Activated T-cell treated with anti-CD3 and anti-CD28 coated beads, Interleukin-2, amount 50 U/mL, for 72 hours (primary cell): ENCODE measurements around the gene SMOC2. TPM values are rescaled to one million over a fixed set of nuclear protein-coding genes. Genes with fewer than 3 reads are reported as not detected.

Experiments
- ATAC-seq, 2 donors: fragments of 150-1000 bp; cut with Tn5 transposase; replicated peaks in 1 of 2; 2 replicates each; pipeline ENCODE4 v1.10.0; 2021; ENCODE audit warnings: moderate library complexity in 2 of 2, mild to moderate bottlenecking in 1 of 2
- DNase-seq, 2 donors: peaks; one replicate each; pipeline ENCODE4 v3.0.0; 2021 to 2022; ENCODE audit warnings: mixed read lengths in 1 of 2
- H3K27ac Mint-ChIP-seq: one replicate; pipeline ENCODE4 v1.8.0; 2022; ENCODE audit warnings: mild to moderate bottlenecking, moderate library complexity, mixed read lengths
- H3K27me3 Mint-ChIP-seq: one replicate; pipeline ENCODE4 v1.8.0; 2022; ENCODE audit warnings: low read depth, mixed read lengths
- H3K36me3 Mint-ChIP-seq, 2 donors: one replicate each; pipeline ENCODE4 v1.8.0; 2022; ENCODE audit warnings: mixed read lengths in 2 of 2, mild to moderate bottlenecking in 1 of 2; ENCODE audit not compliant: insufficient read depth in 2 of 2
- H3K4me1 Mint-ChIP-seq: one replicate; pipeline ENCODE4 v1.8.0; 2022; ENCODE audit warnings: low read depth, mixed read lengths
- H3K4me3 Mint-ChIP-seq, 2 donors: one replicate each; pipeline ENCODE4 v1.8.0; 2022; ENCODE audit warnings: mild to moderate bottlenecking in 2 of 2, mixed read lengths in 2 of 2, moderate library complexity in 2 of 2
- H3K9me3 Mint-ChIP-seq, 2 donors: one replicate each; pipeline ENCODE4 v1.8.0; 2022; ENCODE audit warnings: mixed read lengths in 2 of 2
- total RNA-seq, 2 donors: library from RNA; stranded (reverse); gene quantifications; one replicate each; pipeline ENCODE4 v1.2.3, GENCODE V29; 2022

SMOC2 gene
- total RNA-seq, 2 donors from 2014 or later: not detected

DNA sequence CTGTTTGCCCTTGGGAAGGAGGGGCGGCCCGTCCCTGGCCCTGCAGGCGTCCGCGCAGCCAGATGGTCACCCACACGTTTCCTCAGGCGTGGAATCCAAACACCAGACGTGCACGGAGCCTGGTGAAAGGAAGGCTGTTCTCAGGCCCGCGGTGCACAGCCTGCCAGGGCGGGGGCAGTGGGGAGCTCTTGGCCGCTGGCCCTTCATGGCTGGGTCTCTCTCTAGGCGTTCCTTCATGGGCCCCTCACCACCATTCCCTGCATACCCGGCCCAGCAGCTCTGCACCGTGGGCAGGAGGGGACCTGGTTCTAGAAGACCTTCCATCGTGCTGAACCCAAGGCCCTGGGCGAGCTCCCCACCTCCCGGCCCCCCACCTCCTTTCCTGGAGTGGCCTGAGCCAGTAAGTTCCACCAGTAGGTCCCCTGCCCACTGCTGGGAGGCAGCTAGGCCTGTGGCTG lies 30.4 kb upstream of the SMOC2 start:
- Mint-ChIP-seq H3K4me3 (no peak overlapping the region), H3K27ac (no peak overlapping the region), H3K36me3 (no peaks in the 10 kb centered on the region), H3K4me1 (no peaks in the 10 kb centered on the region), H3K27me3 (peaks cover 6% of the 10 kb centered on the region), H3K9me3 (no peaks in the 10 kb centered on the region)
- DNase-seq (no peak), ATAC-seq (no peak)

DNA sequence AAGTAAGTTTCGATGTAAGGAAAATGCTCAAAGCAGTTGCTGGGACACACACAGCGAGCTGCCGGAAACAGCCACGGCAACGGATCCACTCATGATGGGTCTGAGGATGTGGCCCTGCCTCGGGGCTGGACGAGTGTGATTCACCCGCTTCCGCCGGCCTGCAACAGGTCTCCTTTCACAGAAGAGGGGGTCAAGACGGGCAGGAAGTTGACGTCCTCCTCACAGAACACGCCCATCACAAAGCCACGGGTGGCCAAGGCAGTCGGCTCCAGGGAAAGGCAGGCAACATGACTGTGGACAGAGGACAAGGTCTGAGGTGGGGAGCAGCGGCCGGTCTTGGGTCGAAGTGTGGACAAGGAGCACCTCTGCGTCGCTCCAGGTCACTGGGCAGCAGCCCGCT lies 29.9 kb upstream of the SMOC2 start:
- Mint-ChIP-seq H3K4me1 (no peaks in the 10 kb centered on the region), H3K27me3 (peaks cover 6% of the 10 kb centered on the region), H3K9me3 (no peaks in the 10 kb centered on the region), H3K27ac (no peak overlapping the region), H3K4me3 (no peak overlapping the region), H3K36me3 (no peaks in the 10 kb centered on the region)
- no peak for DNase-seq
- no peak for ATAC-seq

DNA sequence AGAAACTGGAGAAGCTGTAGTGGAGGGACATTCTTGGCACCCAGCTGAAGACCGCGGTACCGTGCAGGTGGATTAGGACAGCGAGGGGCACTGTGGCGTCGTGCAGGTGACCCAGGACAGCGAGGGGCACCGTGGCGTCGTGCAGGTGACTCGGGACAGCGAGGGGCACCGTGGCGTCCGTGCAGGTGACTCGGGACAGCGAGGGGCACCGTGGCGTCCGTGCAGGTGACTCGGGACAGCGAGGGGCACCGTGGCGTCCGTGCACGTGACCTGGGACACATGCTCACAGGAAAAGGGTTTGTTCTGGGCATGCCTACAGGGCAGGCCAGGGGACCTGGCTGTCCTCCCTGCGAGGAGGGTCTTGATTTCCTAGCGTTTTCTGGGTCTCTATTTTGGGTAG lies 29.2 kb upstream of the SMOC2 start:
- no peak for DNase-seq
- H3K4me1 Mint-ChIP-seq: no peaks in the 10 kb centered on the region
- no peak overlapping the region for H3K4me3 Mint-ChIP-seq
- no peaks in the 10 kb centered on the region for H3K9me3 Mint-ChIP-seq
- H3K27me3 Mint-ChIP-seq: peaks cover 6% of the 10 kb centered on the region
- H3K27ac Mint-ChIP-seq: no peak overlapping the region
- no peak for ATAC-seq
- no peaks in the 10 kb centered on the region for H3K36me3 Mint-ChIP-seq

DNA sequence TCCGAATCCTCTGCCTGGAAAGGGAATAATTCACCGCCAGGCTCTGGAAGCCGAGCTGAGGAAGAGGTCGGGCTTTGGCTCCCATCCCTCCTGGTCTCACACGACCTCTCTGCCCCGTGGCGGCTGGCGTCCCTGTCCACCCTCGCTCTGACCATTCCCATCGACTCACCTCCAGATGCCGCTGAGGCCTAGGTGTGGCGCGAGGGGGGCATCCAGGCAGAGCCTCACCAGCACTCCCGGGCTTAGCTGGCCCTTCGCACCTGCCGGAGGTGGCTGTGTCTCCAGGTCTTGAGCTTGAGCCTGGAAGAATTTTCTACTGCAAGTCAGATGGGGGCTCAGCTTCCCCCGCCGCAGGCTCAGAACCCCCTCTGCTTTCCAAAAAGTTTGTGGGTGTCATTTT lies 28.5 kb upstream of the SMOC2 start:
- H3K27me3 Mint-ChIP-seq: peaks cover 6% of the 10 kb centered on the region
- H3K9me3 Mint-ChIP-seq: no peaks in the 10 kb centered on the region
- no peaks in the 10 kb centered on the region for H3K36me3 Mint-ChIP-seq
- ATAC-seq (no peak), DNase-seq (no peak)
- H3K4me3 Mint-ChIP-seq: no peak overlapping the region
- no peaks in the 10 kb centered on the region for H3K4me1 Mint-ChIP-seq
- H3K27ac Mint-ChIP-seq: no peak overlapping the region

DNA sequence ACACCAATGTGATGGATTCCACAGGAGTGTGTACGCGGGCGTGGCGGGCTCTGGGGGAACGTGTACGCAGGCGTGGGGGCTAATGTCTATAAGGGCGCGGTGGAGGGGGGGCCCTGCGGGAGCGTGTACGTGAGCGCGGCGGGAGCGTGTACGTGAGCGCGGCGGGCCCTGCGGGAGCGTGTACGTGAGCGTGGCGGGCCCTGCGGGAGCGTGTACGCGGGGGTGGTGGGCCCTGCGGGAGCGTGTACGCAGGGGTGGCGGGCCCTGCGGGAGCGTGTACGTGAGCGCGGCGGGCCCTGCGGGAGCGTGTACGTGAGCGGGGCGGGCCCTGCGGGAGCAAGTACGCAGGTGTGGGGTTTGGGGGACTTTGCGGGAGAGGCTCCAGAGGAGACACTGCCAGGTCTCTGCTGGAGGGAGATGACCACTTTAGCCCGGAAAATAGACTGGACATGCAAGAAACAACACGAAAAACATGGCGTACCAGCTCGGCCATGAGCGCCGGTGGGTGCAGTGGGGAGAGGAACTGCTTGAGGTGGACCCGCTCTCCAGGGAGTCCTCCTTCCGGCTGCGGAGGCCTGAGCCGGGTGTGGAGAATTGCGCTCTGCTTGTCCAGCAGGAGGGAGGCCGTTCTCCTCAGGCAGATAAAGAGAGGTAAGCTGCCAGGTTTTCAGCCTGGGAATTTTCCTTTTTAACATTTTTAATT lies 27.8 kb upstream of the SMOC2 start:
- ATAC-seq (no peak), DNase-seq (no peak)
- Mint-ChIP-seq H3K4me3 (no peak overlapping the region), H3K4me1 (no peaks in the 10 kb centered on the region), H3K27me3 (no peaks in the 10 kb centered on the region), H3K36me3 (no peaks in the 10 kb centered on the region), H3K9me3 (no peaks in the 10 kb centered on the region), H3K27ac (no peak overlapping the region)

DNA sequence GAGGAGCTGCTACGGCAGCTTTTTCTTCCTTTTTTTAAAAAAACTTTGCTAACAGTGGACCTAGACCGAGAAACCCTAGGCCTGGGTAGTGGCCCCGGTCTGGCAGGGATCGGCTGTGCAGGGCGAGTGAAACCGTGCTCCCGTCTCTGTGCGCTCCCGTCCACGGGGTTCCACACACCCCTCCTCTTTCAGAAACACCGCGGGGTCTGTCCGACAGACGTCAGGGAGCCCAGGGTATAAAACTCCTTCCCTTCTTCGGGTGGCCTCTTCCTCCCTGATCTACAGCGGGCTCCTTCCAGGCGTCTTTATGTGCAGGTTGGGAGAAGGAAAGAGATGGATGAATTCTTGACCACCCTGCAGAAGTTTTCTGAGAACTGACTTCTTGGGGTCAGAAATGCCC lies 27.1 kb upstream of the SMOC2 start:
- Mint-ChIP-seq H3K4me3 (no peak overlapping the region), H3K36me3 (no peaks in the 10 kb centered on the region), H3K27ac (no peak overlapping the region), H3K4me1 (no peaks in the 10 kb centered on the region), H3K9me3 (no peaks in the 10 kb centered on the region), H3K27me3 (no peaks in the 10 kb centered on the region)
- no peak for DNase-seq
- no peak for ATAC-seq

DNA sequence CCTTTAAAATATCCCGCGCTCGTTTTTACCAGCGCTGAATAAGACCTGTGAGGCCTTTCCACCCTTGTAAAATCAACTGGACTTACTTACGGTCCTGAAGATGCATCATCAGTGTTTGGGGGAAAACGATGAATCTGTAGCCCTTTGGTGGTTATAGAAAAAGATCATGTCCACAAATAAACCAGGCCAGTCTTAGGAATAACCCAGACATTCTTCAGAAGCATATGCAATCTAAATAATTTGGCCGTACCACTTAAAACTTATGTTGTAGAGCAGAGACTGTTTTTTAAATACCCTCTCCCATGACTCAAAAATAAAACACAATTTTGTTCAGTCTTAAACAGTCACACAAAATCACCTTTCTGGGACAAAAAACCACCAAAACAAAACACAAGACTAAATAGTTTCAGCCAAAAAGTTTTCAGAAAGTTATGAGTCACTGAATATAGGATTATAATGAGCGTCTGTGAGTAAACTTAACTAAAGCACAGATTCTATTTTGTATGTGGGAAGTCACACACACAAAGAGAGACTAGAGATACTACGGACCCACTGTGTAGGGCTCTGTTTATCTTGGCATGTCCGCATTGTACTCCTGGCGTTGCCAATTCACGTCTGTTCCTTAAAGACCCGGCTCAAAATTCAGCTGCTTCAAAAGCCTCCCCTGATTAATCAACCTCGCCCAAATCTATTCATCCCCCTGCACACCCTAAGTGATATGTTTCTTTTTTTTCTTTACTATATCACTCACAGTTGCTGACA lies 26.5 kb upstream of the SMOC2 start:
- Mint-ChIP-seq H3K4me1 (no peaks in the 10 kb centered on the region), H3K9me3 (no peaks in the 10 kb centered on the region), H3K27ac (no peak overlapping the region), H3K27me3 (no peaks in the 10 kb centered on the region), H3K36me3 (no peaks in the 10 kb centered on the region), H3K4me3 (no peak overlapping the region)
- ATAC-seq (no peak), DNase-seq (no peak)

DNA sequence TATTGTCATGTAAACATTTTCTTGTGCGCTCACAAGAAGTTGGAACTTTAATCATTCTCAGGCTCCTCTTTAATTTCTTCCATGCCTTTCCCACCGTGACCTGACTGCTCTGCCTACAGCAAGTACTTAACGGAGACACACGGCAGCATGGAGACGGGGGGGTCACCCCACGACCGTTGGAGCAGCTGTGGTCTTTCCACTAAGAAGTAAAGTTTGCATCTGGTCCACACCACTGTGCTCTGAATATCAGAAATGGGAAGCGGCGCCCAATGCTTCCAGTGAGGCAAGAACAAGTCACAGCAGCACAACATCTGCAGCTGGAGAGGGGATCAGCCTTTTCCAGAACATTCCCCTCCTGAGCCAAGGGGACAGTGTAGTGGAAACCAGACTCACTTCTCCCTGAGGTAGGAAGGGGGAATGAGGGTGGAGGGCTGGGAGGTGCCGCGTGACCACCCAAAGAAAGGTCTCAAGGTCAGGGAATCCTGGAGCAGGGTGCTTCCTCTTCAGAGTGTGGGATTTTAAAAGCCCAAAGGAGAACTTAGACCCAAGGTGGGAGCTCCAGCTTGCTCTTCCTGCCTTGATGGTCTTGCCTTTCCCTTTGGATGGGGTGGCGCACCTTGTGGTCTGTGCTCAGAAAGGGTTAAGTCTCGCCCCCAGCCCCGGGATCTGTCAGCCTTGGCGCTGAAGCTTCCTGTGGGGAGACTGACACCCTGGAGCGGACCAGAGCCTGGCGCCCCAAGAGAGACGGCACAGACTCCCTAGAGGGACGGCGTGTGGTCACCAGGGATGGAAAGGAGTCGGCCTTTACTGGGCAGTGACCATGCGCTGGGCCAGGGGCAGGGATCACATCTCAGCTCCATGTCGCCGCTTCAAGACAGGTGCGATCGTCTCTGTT lies 25.6 kb upstream of the SMOC2 start:
- no peaks in the 10 kb centered on the region for H3K27me3 Mint-ChIP-seq
- H3K4me3 Mint-ChIP-seq: no peak overlapping the region
- H3K36me3 Mint-ChIP-seq: no peaks in the 10 kb centered on the region
- no peaks in the 10 kb centered on the region for H3K9me3 Mint-ChIP-seq
- no peak for DNase-seq
- ATAC-seq: no peak
- H3K4me1 Mint-ChIP-seq: no peaks in the 10 kb centered on the region
- H3K27ac Mint-ChIP-seq: no peak overlapping the region

DNA sequence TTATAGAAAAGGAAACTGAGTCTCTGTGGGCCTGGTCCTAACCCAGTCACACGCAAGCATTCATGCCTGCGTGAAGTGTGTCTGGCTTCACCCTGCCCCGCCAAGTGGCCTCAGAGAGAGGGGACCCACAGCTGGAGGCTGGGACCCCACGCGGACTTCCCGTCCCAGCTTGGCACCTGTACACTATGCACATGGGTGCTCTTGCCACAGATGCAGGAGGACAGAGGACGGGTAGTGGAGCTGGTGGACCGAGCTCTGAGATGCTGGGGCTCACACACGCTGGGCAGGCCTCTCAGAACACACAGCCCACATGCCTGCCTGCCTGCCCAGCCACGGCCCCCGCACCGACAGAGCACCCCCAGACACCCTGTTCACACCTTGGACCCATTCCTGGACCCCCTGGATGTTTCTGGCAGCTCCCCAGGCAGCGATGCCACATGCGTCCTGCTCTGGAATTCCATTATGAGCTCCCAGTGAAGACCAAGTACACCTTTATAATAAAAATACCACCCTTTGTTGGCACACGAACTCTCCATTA lies 24.9 kb upstream of the SMOC2 start:
- DNase-seq (no peak), ATAC-seq (no peak)
- H3K27me3 Mint-ChIP-seq: no peaks in the 10 kb centered on the region
- no peaks in the 10 kb centered on the region for H3K4me1 Mint-ChIP-seq
- H3K9me3 Mint-ChIP-seq: no peaks in the 10 kb centered on the region
- no peak overlapping the region for H3K27ac Mint-ChIP-seq
- no peak overlapping the region for H3K4me3 Mint-ChIP-seq
- H3K36me3 Mint-ChIP-seq: no peaks in the 10 kb centered on the region

DNA sequence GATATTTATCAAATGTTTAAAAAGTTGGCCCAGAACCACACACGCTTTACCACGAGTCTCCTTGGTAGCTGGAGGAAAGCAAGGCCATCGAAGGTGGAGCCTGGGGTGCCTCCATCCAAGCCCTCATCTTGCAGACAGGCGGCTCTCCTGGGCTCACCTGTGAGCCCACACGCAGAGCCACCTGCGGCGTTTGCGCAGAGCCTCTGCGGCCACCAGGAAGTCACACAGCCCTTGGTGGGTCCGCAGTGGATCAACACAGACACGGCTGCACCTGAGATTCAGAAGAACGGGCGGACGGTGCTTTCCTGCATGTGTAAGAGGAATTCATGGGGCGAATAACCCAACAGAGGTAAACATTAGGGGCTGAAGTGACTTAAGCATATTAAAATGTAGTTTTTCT lies 24.5 kb upstream of the SMOC2 start:
- H3K9me3 Mint-ChIP-seq: no peaks in the 10 kb centered on the region
- H3K4me3 Mint-ChIP-seq: no peak overlapping the region
- H3K36me3 Mint-ChIP-seq: no peaks in the 10 kb centered on the region
- ATAC-seq (no peak), DNase-seq (no peak)
- H3K4me1 Mint-ChIP-seq: no peaks in the 10 kb centered on the region
- no peak overlapping the region for H3K27ac Mint-ChIP-seq
- H3K27me3 Mint-ChIP-seq: no peaks in the 10 kb centered on the region

DNA sequence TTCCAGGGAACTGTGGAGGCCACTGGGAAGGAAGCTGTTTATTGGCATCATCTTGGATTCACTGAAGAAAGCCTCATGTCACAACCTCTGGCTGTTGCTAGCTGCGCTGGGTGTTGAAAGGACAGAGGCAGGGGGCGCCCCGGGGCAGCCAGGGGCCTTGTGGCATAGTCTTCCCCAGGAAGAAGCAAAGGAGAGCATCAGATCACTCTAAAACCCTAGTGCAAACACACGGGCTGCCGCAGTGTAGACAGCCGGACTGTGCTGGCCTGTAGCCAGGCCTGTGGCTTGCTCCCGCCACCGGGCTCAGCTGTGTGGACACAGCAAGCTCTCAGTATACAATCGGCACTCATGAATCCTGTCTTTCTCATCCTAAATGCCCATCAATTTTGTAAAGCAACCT lies 23.8 kb upstream of the SMOC2 start:
- no peak overlapping the region for H3K27ac Mint-ChIP-seq
- no peaks in the 10 kb centered on the region for H3K9me3 Mint-ChIP-seq
- no peak for DNase-seq
- no peak overlapping the region for H3K4me3 Mint-ChIP-seq
- H3K4me1 Mint-ChIP-seq: no peaks in the 10 kb centered on the region
- no peaks in the 10 kb centered on the region for H3K36me3 Mint-ChIP-seq
- H3K27me3 Mint-ChIP-seq: no peaks in the 10 kb centered on the region
- ATAC-seq: no peak

DNA sequence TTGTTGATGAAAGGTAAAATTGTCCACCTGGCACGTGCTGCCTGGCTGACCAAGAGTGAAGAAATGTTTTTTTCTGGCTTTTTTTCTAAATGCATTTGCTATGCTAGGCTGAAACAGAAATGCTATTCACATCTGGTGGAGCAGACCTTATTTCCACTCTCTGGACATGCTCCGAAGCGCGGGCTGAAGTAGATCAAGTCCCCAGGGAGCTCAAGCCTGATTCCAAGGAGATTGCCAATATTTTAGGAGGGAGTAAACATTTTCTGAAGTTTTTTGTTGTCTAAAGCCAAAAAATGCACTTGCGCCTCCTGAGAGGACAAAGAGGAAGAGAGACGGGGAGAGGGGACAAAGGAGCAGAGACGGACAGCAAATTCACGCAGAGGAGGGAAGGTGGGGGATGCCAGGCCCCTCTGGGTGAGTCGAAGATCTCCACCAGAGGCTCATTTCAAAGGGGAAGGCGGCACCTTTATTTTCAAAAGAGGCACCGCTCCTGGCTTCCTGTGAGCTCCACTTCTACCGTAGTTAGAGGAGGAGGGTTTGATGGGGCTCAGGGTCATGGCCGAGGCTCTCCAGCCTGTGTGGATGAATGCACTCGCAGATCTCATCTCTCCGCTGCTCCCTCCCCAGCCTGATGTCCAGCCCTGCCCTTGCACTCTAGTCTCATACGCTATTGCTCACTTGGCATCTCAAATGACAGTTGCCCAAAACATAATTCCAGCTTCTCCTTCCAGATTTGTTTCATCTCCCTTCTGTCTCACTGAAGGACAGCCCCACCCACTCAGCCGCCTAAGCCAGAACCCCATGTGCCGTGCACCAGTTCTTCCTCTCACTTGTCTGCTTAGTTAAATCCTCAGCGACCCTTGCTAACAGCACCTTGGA lies 23.1 kb upstream of the SMOC2 start:
- no peak for DNase-seq
- Mint-ChIP-seq H3K36me3 (no peaks in the 10 kb centered on the region), H3K27me3 (no peaks in the 10 kb centered on the region), H3K9me3 (no peaks in the 10 kb centered on the region), H3K4me1 (no peaks in the 10 kb centered on the region), H3K27ac (no peak overlapping the region), H3K4me3 (no peak overlapping the region)
- ATAC-seq: no peak
